SK-N-MC (cell line): ENCODE measurements around the gene NOTCH4.
"Not testable (repeated sequence)": the region's sequence is repeated elsewhere in the genome, so short reads cannot be mapped to it uniquely, and the experiment has no call there.

ENCODE experiments used
- DNase-seq: peaks from one replicate; pipeline ENCODE4 v3.0.0-alpha.2; 2011; ENCODE audit warnings: low read depth, low spot score
- H3K27ac ChIP-seq: fragments of 200-600 bp; sonication (generic); 2 replicates; pipeline ENCODE4 v1.5.1; 2016; ENCODE audit warnings: mixed run types
- H3K36me3 ChIP-seq: fragments of 200-600 bp; sonication (generic); 2 replicates; pipeline ENCODE4 v1.6.1; 2017; ENCODE audit warnings: antibody characterized with exemption, low read length, mixed read lengths; ENCODE audit not compliant: insufficient read depth
- H3K4me3 ChIP-seq: fragments of 200-600 bp; sonication (generic); 2 replicates; pipeline ENCODE4 v1.5.1; 2016
- H3K9ac ChIP-seq: fragments of 200-600 bp; sonication (generic); 2 replicates; pipeline ENCODE4 v1.8.0; 2017; ENCODE audit warnings: mixed run types, mixed read lengths; ENCODE audit not compliant: insufficient read length
- H3K9me3 ChIP-seq: fragments of 200-600 bp; sonication (generic); 2 replicates; pipeline ENCODE4 v1.6.1; 2017; ENCODE audit warnings: low read depth, mild to moderate bottlenecking, antibody characterized with exemption, low read length, moderate library complexity, mixed read lengths
- EZH2 ChIP-seq: fragments of 200-600 bp; sonication (generic); IDR thresholded peaks from one replicate; pipeline ENCODE4 v1.6.1; 2017; ENCODE audit warnings: antibody characterized with exemption
- FOXP2 ChIP-seq: optimal IDR thresholded peaks from 2 replicates; pipeline ENCODE3; 2011; ENCODE audit warnings: mild to moderate bottlenecking, moderate library complexity; ENCODE audit not compliant: insufficient read depth; ENCODE audit errors: extremely low read length, control extremely low read depth
- POLR2AphosphoS5 ChIP-seq: IDR thresholded peaks from 2 replicates; pipeline ENCODE4 v1.6.1; 2012; ENCODE audit warnings: mild to moderate bottlenecking, low read depth, low read length, borderline replicate concordance

The NOTCH4 gene

GRCh38 chr6:32191696-32192607, 31.9 kb downstream of the NOTCH4 start:
- DNase-seq: no peak
- Histone ChIP-seq H3K27ac (peak overlapping the region; percentile 97), H3K36me3 (peaks cover 15% of the 10 kb centered on the region), H3K9ac (peak overlapping the region; percentile 66), H3K9me3 (no peaks in the 10 kb centered on the region), H3K4me3 (peak overlapping the region; percentile 69)
- TF ChIP-seq POLR2AphosphoS5 (no peak), EZH2 (no peak), FOXP2 (no peak)

- Histone ChIP-seq H3K9me3 (no peaks in the 10 kb centered on the region), H3K27ac (peak overlapping the region; percentile 97), H3K9ac (peak overlapping the region; percentile 66), H3K4me3 (peak overlapping the region; percentile 87), H3K36me3 (peaks cover 21% of the 10 kb centered on the region)
- TF ChIP-seq FOXP2: no peak
- no peak for TF ChIP-seq POLR2AphosphoS5
- TF ChIP-seq EZH2: no peak
- DNase-seq: no peak
These were observed 32.8 kb downstream of the NOTCH4 start for GRCh38 chr6:32190911-32191677.

- Histone ChIP-seq H3K36me3 (peaks cover 21% of the 10 kb centered on the region), H3K9ac (peak within 1 kb of the TSS; percentile 90)
- peak; percentile 79 for DNase-seq
These were observed 33.6 kb downstream of the NOTCH4 start, which contains the start of gene PBX2 for GRCh38 chr6:32190054-32190851. PBX2 (minus strand) TSS chr6:32190202; CDS start chr6:32189915, 287 bp downstream.

GRCh38 chr6:32189742-32190053, 34.2 kb downstream of the NOTCH4 start:
- Histone ChIP-seq H3K9me3 (no peaks in the 10 kb centered on the region), H3K36me3 (peaks cover 21% of the 10 kb centered on the region), H3K27ac (peak overlapping the region; percentile 87), H3K4me3 (peak overlapping the region; percentile 87), H3K9ac (peak overlapping the region; percentile 90)
- TF ChIP-seq POLR2AphosphoS5: no peak
- TF ChIP-seq FOXP2: no peak
- TF ChIP-seq EZH2: no peak
- DNase-seq: no peak

More at GRCh38 chr6:32190054-32190851, 33.6 kb downstream of the NOTCH4 start, which contains the start of gene PBX2:
- Histone ChIP-seq H3K9me3 (no peaks in the 10 kb centered on the region), H3K4me3 (peak within 1 kb of the TSS; percentile 87), H3K27ac (peak within 1 kb of the TSS; percentile 97)
- TF ChIP-seq POLR2AphosphoS5 (peak; percentile 63), EZH2 (no peak)

- Histone ChIP-seq H3K36me3 (peaks cover 21% of the 10 kb centered on the region), H3K27ac (peak overlapping the region; percentile 87), H3K9ac (peak overlapping the region; percentile 90), H3K9me3 (no peaks in the 10 kb centered on the region), H3K4me3 (peak overlapping the region; percentile 87)
- no peak for DNase-seq
- no peak for TF ChIP-seq EZH2
- TF ChIP-seq FOXP2: no peak
- TF ChIP-seq POLR2AphosphoS5: no peak
These were observed 34.7 kb downstream of the NOTCH4 start for GRCh38 chr6:32189069-32189741.

GRCh38 chr6:32188381-32189068, 35.3 kb downstream of the NOTCH4 start:
- Histone ChIP-seq H3K9ac (peak overlapping the region; percentile 90), H3K9me3 (no peaks in the 10 kb centered on the region), H3K27ac (peak overlapping the region; percentile 87), H3K4me3 (peak overlapping the region; percentile 87), H3K36me3 (peaks cover 24% of the 10 kb centered on the region)
- TF ChIP-seq EZH2 (no peak), POLR2AphosphoS5 (no peak; the same call in 1 of the 2 replicates), FOXP2 (no peak)
- DNase-seq: no peak

GRCh38 chr6:32187725-32188380, 36.0 kb downstream of the NOTCH4 start:
- Histone ChIP-seq H3K9ac (peak overlapping the region; percentile 90), H3K36me3 (peaks cover 30% of the 10 kb centered on the region), H3K4me3 (peak overlapping the region; percentile 87; the same call in 1 of the 2 replicates)
- H3K27ac ChIP-seq, DNase-seq, H3K9me3 ChIP-seq: not testable (repeated sequence)
